T-cell (primary cell): ENCODE data around the gene GABRB3. TPM values are rescaled to one million over a fixed set of nuclear protein-coding genes. Genes with fewer than 3 reads are reported as not detected.

Experiments
- ATAC-seq, 4 experiments: fragments of 200-7000 bp in 3 of 4; fragments of 150-1000 bp in 1 of 4; cut with Tn5 transposase; replicated peaks in 1 of 4; 1 replicate in 3 of 4; 2 replicates in 1 of 4; pipeline ENCODE4 v1.10.0; 2021; ENCODE audit warnings: moderate library complexity in 3 of 4, mild to moderate bottlenecking in 2 of 4, moderate number of reproducible peaks in 1 of 4
- CTCF ChIA-PET, 2 donors: fragments of 300-600 bp; sonication (Branson Sonifier 250); formaldehyde crosslinking; loops; one replicate each; lab custom pipeline; 2022; ENCODE audit warnings: antibody characterized with exemption in 2 of 2; lab: Charles Lee
- POLR2A ChIA-PET, 2 donors: fragments of 300-600 bp; sonication (Branson Sonifier 250); formaldehyde crosslinking; loops; one replicate each; lab custom pipeline; 2022; ENCODE audit warnings: antibody characterized with exemption in 2 of 2; lab: Charles Lee
- DNase-seq, 35 experiments: peaks; one replicate each; pipeline versions ENCODE4 v3.0.0 to v3.0.0-alpha.2; 2013 to 2023
- H3K27ac ChIP-seq: one replicate; pipeline ENCODE4 v1.5.1; 2013; ENCODE audit warnings: low read length
- H3K27me3 ChIP-seq, 2 experiments: replicated peaks in 1 of 2; 1 replicate in 1 of 2; 2 replicates in 1 of 2; pipeline versions ENCODE4 v1.6.1 to v1.7.0; 2013; ENCODE audit warnings: low read length in 1 of 2, mixed read lengths in 1 of 2; ENCODE audit not compliant: control insufficient read depth in 2 of 2, insufficient read depth in 2 of 2; ENCODE audit errors: extremely low read depth in 1 of 2
- H3K36me3 ChIP-seq, 2 donors: 1 replicate in 1 of 2; 2 replicates in 1 of 2; pipeline versions ENCODE4 v1.6.1 to v1.7.0; 2013; ENCODE audit warnings: low read length in 1 of 2; ENCODE audit not compliant: control insufficient read depth in 2 of 2, insufficient read depth in 1 of 2; ENCODE audit errors: extremely low read depth in 1 of 2
- H3K4me1 ChIP-seq, 2 experiments: 1 replicate in 1 of 2; 2 replicates in 1 of 2; pipeline versions ENCODE4 v1.6.1 to v1.7.0; 2013; ENCODE audit warnings: low read length in 2 of 2, mixed read lengths in 1 of 2; ENCODE audit not compliant: insufficient read depth in 2 of 2, control insufficient read depth in 1 of 2; ENCODE audit errors: extremely low read depth in 1 of 2
- H3K4me3 ChIP-seq, 2 donors: 1 replicate in 1 of 2; 2 replicates in 1 of 2; pipeline versions ENCODE4 v1.5.1 to v1.7.0; 2013; ENCODE audit warnings: mild to moderate bottlenecking in 2 of 2, low read length in 1 of 2, moderate library complexity in 1 of 2; ENCODE audit not compliant: control insufficient read depth in 1 of 2; ENCODE audit errors: extremely low read depth in 1 of 2
- H3K9me3 ChIP-seq: 2 replicates; pipeline ENCODE4 v1.7.0; 2013
- H3K27ac Mint-ChIP-seq, 2 donors: one replicate each; pipeline ENCODE4 v1.8.0; 2020 to 2021; ENCODE audit warnings: mild to moderate bottlenecking in 2 of 2, mixed read lengths in 2 of 2
- H3K27me3 Mint-ChIP-seq, 2 donors: one replicate each; pipeline ENCODE4 v1.8.0; 2021 to 2022; ENCODE audit warnings: mixed read lengths in 2 of 2
- H3K36me3 Mint-ChIP-seq: one replicate; pipeline ENCODE4 v1.8.0; 2021; ENCODE audit warnings: mixed read lengths
- H3K4me1 Mint-ChIP-seq, 3 donors: one replicate each; pipeline ENCODE4 v1.8.0; 2020 to 2022; ENCODE audit warnings: mixed read lengths in 3 of 3, mild to moderate bottlenecking in 1 of 3
- H3K4me3 Mint-ChIP-seq, 3 donors: one replicate each; pipeline ENCODE4 v1.8.0; 2020 to 2022; ENCODE audit warnings: mild to moderate bottlenecking in 3 of 3, mixed read lengths in 3 of 3, moderate library complexity in 3 of 3
- H3K9me3 Mint-ChIP-seq, 3 donors: one replicate each; pipeline ENCODE4 v1.8.0; 2020 to 2022; ENCODE audit warnings: mixed read lengths in 3 of 3
- WGBS: methylation state at CpG from one replicate; pipeline ENCODE4 v1.1.5; 2013; ENCODE audit warnings: missing lambda C conversion rate; ENCODE audit not compliant: insufficient coverage; 5-methylcytosine and 5-hydroxymethylcytosine counted together
- total RNA-seq, 35 experiments: library from RNA in 6 of 35; stranded (reverse) in 6 of 35; fragments of 120-200 nt in 1 of 35; gene quantifications; one replicate each; pipeline versions ENCODE4 v1.2.1 to v1.2.4 and lab custom pipeline; 2013 to 2026

Gene GABRB3
- total RNA-seq, 5 donors from 2014 or later (not counting 1 experiment from before 2014, with no cell fraction given): 0.23 to 0.76 (median 0.54) TPM; not detected in 2

DNA sequence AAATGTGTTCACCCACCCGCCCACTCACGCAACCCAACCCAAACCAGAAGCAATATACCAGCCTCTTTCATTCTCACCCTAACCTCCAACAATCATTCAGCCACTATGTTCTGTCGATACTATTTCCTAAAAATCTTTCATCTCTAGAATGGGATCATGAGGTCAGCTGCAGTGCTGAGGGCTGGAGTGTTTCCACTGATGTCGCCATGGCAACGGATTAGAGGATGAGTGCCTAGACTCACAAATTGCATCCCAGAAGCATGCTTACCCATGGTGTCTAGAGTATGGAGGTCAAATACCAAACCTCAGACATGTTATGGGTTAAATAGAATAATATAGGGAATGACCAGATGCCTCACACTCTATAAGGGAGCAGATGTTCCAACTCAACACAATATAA is 138.5 kb downstream of the GABRB3 start:
- Mint-ChIP-seq H3K27ac (no peak overlapping the region), H3K36me3 (no peaks in the 10 kb centered on the region), H3K4me1 (no peaks in the 10 kb centered on the region), H3K9me3 (peaks cover 9 to 35% (median 14%) of the 10 kb centered on the region in 3 donors), H3K27me3 (no peaks in the 10 kb centered on the region), H3K4me3 (no peak overlapping the region)
- Histone ChIP-seq H3K27me3 (no peaks in the 10 kb centered on the region), H3K9me3 (no peaks in the 10 kb centered on the region), H3K27ac (no peak overlapping the region), H3K4me1 (no peaks in the 10 kb centered on the region), H3K4me3 (no peak overlapping the region), H3K36me3 (no peaks in the 10 kb centered on the region)
- DNase-seq (no peak), ATAC-seq (no peak)
- ChIA-PET CTCF (no interaction called here), POLR2A (no interaction called here)
- WGBS: 100% methylated on average over 1 of the region's 5 CpGs

DNA sequence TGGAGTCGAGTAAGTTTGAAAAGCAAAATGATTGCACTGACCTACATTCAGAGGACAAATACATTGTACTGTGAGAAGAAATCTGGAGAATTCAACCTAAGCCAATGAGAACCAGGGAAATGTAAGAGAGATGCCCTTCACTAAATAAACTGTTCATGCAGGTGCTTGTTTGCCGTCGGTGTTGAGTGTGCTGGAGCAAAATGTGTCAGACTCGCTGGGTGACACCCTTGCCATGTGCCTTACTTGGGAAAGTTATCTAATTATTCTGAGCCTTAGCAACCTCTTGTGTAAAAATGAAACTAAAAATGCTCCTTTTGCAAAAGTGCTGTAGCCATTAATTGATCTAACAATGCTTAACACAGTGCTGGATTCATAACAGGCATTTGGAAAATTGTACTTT is 140.4 kb downstream of the GABRB3 start:
- Mint-ChIP-seq H3K9me3 (peaks cover 10 to 33% (median 15%) of the 10 kb centered on the region in 3 donors), H3K27ac (no peak overlapping the region), H3K36me3 (no peaks in the 10 kb centered on the region), H3K27me3 (no peaks in the 10 kb centered on the region), H3K4me1 (no peaks in the 10 kb centered on the region), H3K4me3 (no peak overlapping the region)
- ATAC-seq: no peak
- peaks cover 2% of the 10 kb centered on the region for H3K9me3 ChIP-seq
- CTCF ChIA-PET: no interaction called here
- H3K27ac ChIP-seq: no peak overlapping the region
- no peaks in the 10 kb centered on the region for H3K36me3 ChIP-seq
- POLR2A ChIA-PET: no interaction called here
- H3K4me1 ChIP-seq: no peaks in the 10 kb centered on the region
- H3K27me3 ChIP-seq: no peaks in the 10 kb centered on the region
- WGBS: 80% methylated on average over 2 of the region's 4 CpGs
- H3K4me3 ChIP-seq: no peak overlapping the region
- no peak for DNase-seq

DNA sequence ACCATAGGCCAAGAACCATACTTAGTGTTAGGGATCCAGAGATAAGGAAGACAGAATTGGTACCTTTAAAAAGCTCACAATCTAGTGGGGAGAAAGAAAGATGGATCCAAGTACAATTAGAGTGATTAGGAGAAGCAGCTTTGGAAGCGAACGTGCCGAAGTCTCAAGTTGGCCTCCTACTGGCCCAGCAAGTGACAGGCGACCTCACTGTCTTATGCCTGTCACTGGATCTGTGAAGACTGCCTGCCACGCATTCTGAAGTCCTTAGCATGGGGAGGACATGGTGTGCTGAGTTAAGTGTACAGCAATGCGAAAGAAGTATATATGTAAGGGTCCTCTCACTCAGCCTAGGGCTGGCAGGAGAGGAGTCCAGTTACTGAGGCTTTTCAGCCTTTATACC is 141.0 kb downstream of the GABRB3 start:
- ChIA-PET POLR2A (no interaction called here), CTCF (no interaction called here)
- no peaks in the 10 kb centered on the region for H3K4me1 ChIP-seq
- no peaks in the 10 kb centered on the region for H3K4me1 Mint-ChIP-seq
- ATAC-seq (no peak), DNase-seq (no peak)
- no peaks in the 10 kb centered on the region for H3K36me3 ChIP-seq
- H3K27ac ChIP-seq: no peak overlapping the region
- no peaks in the 10 kb centered on the region for H3K27me3 Mint-ChIP-seq
- H3K4me3 ChIP-seq: no peak overlapping the region
- peaks cover 2% of the 10 kb centered on the region for H3K9me3 ChIP-seq
- H3K4me3 Mint-ChIP-seq: no peak overlapping the region
- peaks cover 10 to 32% (median 17%) of the 10 kb centered on the region in 3 donors for H3K9me3 Mint-ChIP-seq
- WGBS: 76% methylated on average over 5 of the region's 6 CpGs
- no peak overlapping the region for H3K27ac Mint-ChIP-seq
- H3K36me3 Mint-ChIP-seq: no peaks in the 10 kb centered on the region
- no peaks in the 10 kb centered on the region for H3K27me3 ChIP-seq

DNA sequence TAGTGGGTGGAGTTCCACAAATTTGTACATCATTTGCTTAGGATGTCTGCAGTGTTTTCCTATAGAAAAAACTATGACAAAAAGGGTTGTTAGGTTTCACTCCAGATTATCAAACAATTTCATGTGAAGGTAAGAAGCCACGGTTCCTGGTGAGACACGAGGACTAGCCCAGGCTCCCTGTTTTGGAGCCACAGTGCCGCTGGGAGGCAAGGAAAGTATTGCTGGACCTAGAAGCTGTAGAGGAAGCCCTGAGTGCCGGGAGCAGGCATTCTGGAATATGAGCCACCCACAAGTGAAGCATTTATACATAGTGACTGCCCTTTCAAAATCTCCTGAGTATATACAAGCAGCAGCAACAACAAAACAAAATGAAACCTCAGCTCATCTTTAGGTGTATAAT is 142.0 kb downstream of the GABRB3 start:
- ATAC-seq (no peak), DNase-seq (no peak)
- Histone ChIP-seq H3K36me3 (no peaks in the 10 kb centered on the region), H3K4me1 (no peaks in the 10 kb centered on the region), H3K27ac (no peak overlapping the region), H3K4me3 (no peak overlapping the region), H3K9me3 (peaks cover 2% of the 10 kb centered on the region), H3K27me3 (no peaks in the 10 kb centered on the region)
- ChIA-PET CTCF (no interaction called here), POLR2A (no interaction called here)
- 57% methylated on average over 2 of the region's 4 CpGs for WGBS
- no peaks in the 10 kb centered on the region for H3K4me1 Mint-ChIP-seq
- H3K27me3 Mint-ChIP-seq: no peaks in the 10 kb centered on the region
- H3K9me3 Mint-ChIP-seq: peaks cover 10 to 30% (median 23%) of the 10 kb centered on the region in 3 donors
- H3K4me3 Mint-ChIP-seq: no peak overlapping the region
- H3K27ac Mint-ChIP-seq: no peak overlapping the region
- no peaks in the 10 kb centered on the region for H3K36me3 Mint-ChIP-seq

DNA sequence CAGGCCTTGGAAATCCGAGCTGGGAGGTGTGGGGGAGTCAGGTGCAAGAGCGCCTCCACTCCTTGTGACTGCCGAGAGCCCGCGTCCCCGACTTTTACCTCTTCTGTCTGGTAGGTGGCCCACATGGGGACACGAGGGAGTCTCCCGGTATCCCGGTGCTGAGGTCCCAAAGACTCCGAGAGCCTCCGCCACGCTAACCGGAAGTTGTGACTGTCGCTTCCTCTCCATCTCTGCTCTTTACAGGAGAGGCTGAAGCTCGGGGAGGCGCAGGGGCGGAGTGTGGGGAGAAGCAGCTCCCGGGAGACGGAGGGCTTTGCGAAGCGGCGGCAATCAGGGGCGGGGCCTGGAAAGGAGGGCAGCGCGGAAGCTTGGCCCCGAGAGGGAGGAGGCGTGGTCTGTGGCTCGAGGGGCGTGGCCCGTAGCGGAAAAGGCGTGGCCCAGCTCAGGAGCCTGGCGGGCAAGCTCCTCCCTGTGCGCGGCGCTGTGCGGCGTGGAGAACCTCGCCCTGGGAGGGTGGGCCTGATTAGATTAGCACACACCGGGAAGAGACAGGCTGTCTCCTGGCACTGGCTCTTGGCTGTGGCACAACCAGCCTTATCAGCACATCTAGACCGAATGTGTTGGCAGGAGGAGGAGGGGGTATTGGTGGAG is 143.9 kb downstream of the GABRB3 start:
- H3K27ac Mint-ChIP-seq: no peak overlapping the region
- H3K4me3 Mint-ChIP-seq: peak overlapping the region in 1 of 3 donors; percentile 32
- Histone ChIP-seq H3K27me3 (no peaks in the 10 kb centered on the region), H3K9me3 (peaks cover 2% of the 10 kb centered on the region), H3K36me3 (no peaks in the 10 kb centered on the region), H3K4me3 (peak overlapping the region in 1 of 2 donors; percentile 7), H3K27ac (no peak overlapping the region), H3K4me1 (no peaks in the 10 kb centered on the region)
- no peaks in the 10 kb centered on the region for H3K4me1 Mint-ChIP-seq
- peaks cover 4 to 33% (median 27%) of the 10 kb centered on the region in 3 donors for H3K9me3 Mint-ChIP-seq
- 95% methylated on average over 23 of the region's 41 CpGs for WGBS
- peak in 1 of 4 experiments; percentile 30 for ATAC-seq
- ChIA-PET POLR2A (no interaction called here), CTCF (no interaction called here)
- H3K36me3 Mint-ChIP-seq: no peaks in the 10 kb centered on the region
- peak in 6 of 35 experiments; percentile 5 to 21 (median 14) for DNase-seq
- H3K27me3 Mint-ChIP-seq: no peaks in the 10 kb centered on the region

DNA sequence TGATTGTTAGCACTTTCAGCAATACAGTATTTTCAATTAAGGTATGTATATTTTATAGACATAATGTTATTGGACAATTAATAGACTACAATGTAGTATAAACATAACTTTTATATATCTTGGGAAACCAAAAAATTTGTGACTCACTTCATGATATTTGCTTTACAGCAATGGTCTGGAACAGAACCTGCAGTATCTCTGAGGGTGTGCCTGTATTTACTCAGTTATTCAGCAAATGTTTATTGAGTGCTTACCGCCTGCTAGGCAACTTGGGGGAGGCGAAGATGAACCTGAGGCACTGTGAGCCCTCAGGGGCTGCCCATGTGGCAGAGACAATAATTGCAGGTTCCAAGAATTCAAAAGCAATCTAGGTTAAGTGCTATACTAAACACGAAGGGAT is 144.8 kb downstream of the GABRB3 start:
- Mint-ChIP-seq H3K27me3 (no peaks in the 10 kb centered on the region), H3K4me3 (peak overlapping the region in 1 of 3 donors; percentile 32), H3K36me3 (no peaks in the 10 kb centered on the region), H3K9me3 (peaks cover 3 to 33% (median 18%) of the 10 kb centered on the region in 3 donors), H3K27ac (no peak overlapping the region), H3K4me1 (no peaks in the 10 kb centered on the region)
- Histone ChIP-seq H3K4me1 (no peaks in the 10 kb centered on the region), H3K9me3 (peaks cover 2% of the 10 kb centered on the region), H3K36me3 (no peaks in the 10 kb centered on the region), H3K4me3 (no peak overlapping the region), H3K27me3 (no peaks in the 10 kb centered on the region), H3K27ac (no peak overlapping the region)
- no peak for ATAC-seq
- 77% methylated on average over 3 of the region's 3 CpGs for WGBS
- POLR2A ChIA-PET: interaction anchor here in 1 of 2 donors (0.6 kb wide), 1 partner anchor 44 kb away, joined by 4 read pairs; no protein-coding TSS in a partner anchor
- DNase-seq: no peak
- CTCF ChIA-PET: no interaction called here
